Anterior cingulate cortex (tissue), 58 donors: ENCODE results near the gene CENPC.
"Not testable (repeated sequence)": the region's sequence is repeated elsewhere in the genome, so short reads cannot be mapped to it uniquely, and the experiment has no call there.

ENCODE experiments used
- DNase-seq, 58 donors: peaks; one replicate each; lab custom pipeline; 2025; lab: John Stamatoyannopoulos, UW

Gene CENPC

DNA sequence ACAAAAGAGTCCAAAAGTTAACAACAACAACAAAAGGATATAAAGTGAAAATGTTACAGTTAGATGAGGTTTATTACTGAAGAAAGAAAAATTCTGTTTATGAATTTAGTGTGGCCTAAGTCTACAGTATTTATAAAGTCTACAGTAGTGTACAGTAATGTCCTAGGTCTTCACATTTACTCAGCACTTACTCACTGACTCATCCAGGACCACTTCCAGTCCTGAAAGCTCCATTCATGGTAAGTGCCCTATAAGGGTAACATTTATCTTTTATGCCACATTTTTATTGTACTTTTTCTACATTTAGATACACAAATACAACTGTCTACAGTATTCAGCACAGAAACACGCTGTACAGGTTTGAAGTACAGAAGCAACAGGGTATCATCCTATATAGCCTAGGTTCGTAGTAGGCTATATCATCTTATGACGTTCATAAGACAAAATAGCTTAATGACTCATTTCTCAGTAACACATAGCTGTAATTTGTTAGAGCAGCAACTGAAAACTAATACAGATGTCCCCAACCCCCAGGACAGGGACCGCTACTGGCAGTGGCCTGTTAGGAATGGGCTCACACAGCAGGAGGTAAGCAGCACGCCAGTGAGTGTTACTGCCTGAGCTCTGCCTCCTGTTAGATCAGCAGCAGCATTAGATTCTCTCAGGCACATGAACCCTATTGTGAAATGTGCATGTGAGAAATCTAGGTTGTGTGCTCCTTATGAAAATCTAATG is 61.3 kb downstream of the CENPC start:
- DNase-seq, result no peak

GRCh38 chr4:67480810-67481209 is 64.5 kb downstream of the CENPC start:
- DNase-seq, result no peak

GRCh38 chr4:67475155-67475554 is 70.1 kb downstream of the CENPC start:
- DNase-seq, result peak in 1 of 58 donors; percentile 18

GRCh38 chr4:67470871-67471270 is 74.4 kb downstream of the CENPC start:
- no peak for DNase-seq

- no peak for DNase-seq
Measured at GRCh38 chr4:67468830-67469229, 76.5 kb downstream of the CENPC start.

GRCh38 chr4:67466751-67467150 is 78.6 kb downstream of the CENPC start:
- no peak for DNase-seq

- DNase-seq, result no peak
Measured at GRCh38 chr4:67465763-67466052, 79.6 kb downstream of the CENPC start.

GRCh38 chr4:67465032-67465762 is 80.1 kb downstream of the CENPC start:
- peak in 1 of 58 donors; percentile 1 for DNase-seq

GRCh38 chr4:67460574-67460973 is 84.7 kb downstream of the CENPC start:
- no peak for DNase-seq

DNA sequence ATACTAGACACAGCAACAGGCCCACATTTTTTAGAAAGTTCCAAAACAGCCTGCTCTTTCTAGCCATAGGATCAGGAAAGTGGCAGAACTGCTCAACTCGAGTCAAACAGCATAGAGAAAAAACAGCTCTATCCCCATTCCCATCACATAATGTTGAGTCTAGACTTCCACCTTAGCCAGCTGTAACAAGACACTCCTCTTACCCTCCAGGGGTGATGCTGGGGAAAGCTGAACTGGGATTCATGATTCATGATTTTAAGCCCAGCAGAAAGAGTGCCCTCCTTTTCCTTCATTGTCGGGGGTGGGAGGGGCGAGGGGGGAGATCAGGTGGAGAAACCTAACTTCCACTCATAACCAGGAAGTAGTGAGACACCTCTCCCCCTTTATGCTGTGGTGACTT is 86.1 kb downstream of the CENPC start:
- no peak for DNase-seq

- DNase-seq, result no peak
Measured at GRCh38 chr4:67456577-67457196, 88.6 kb downstream of the CENPC start.

- not testable (repeated sequence) for DNase-seq
Measured at GRCh38 chr4:67452846-67453205, 92.5 kb downstream of the CENPC start.

GRCh38 chr4:67452100-67452845 is 93.0 kb downstream of the CENPC start:
- no peak for DNase-seq

GRCh38 chr4:67451464-67451863 is 93.8 kb downstream of the CENPC start:
- DNase-seq, result no peak

GRCh38 chr4:67448621-67449020 is 96.7 kb downstream of the CENPC start:
- no peak for DNase-seq

DNA sequence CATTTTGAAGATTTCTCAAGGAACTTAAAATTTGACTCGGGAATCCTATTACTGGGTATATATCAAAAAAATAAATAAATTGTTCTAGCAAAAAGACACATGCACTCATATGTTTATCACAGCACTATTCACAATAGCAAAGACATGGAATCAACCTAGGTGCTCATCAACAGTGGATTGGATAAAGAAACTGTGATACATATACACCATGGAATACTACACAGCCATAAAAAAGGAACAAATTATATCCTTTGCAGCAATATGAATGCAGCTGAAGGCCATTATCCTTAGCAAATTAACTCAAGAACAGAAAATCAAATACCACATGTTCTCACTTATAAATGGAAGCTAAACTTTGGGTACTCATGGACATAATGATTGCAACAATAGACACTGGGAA is 97.4 kb downstream of the CENPC start:
- no peak for DNase-seq

DNA sequence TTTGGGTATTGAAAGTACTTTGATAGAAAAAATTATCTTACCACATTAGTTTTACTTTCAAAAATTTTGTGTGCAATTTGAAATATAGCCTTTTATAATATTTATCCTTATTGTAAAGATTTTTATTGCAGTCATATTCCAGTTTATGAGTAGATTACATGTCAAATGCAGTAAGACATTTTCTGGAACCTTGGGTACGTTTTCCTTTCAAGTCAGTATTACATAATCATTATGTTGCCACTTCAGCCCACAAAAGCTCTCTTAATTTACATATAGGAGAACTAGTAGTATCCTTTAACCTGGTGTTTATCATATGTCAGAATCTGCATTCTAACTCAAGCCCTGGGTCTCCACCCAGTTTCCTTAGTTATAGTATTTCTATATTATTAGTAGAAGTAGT is 98.5 kb downstream of the CENPC start:
- no peak for DNase-seq

GRCh38 chr4:67445881-67446280 is 99.4 kb downstream of the CENPC start:
- peak in 2 of 58 donors; percentile 1 to 3 for DNase-seq

- DNase-seq, result no peak
Measured at GRCh38 chr4:67438975-67439374, 106.3 kb downstream of the CENPC start.

- no peak for DNase-seq
Measured at GRCh38 chr4:67437974-67438713, 107.2 kb downstream of the CENPC start.
